HL-60/S4 treated with phorbol 12-myristate 13-acetate at 8.2 ng/mL for 4 days and 3 days (cell line): ENCODE data around the gene GRK5.

ENCODE experiments used
- in situ Hi-C: fragments of 300-500 bp; cut with MboI; formaldehyde crosslinking; loops from 2 replicates; pipeline ENCODE4 v1.15.0; 2022; ENCODE audit warnings: low sequenced_read_pairs

GRK5 gene

GRCh38 chr10:119197921-119198320 lies 9.4 kb upstream of the GRK5 start:
- in situ Hi-C loops = no loop called here

- in situ Hi-C loops = no loop called here
Measured at GRCh38 chr10:119198438-119198837, 8.9 kb upstream of the GRK5 start.

- in situ Hi-C loops = no loop called here
Measured at GRCh38 chr10:119199231-119199992, 8.0 kb upstream of the GRK5 start.

GRCh38 chr10:119201233-119201632 lies 6.1 kb upstream of the GRK5 start:
- in situ Hi-C loops = loop anchor here (25.0 kb wide), 1 partner anchor 211 kb away; no protein-coding TSS in a partner anchor

- in situ Hi-C loops = loop anchor here (25.0 kb wide), 1 partner anchor 209 kb away; no protein-coding TSS in a partner anchor
Measured at GRCh38 chr10:119203006-119203405, 4.4 kb upstream of the GRK5 start.

- in situ Hi-C loops = loop anchor here (25.0 kb wide), 1 partner anchor 206 kb away; no protein-coding TSS in a partner anchor
Measured at GRCh38 chr10:119205894-119206602, 1.3 kb upstream of the GRK5 start.

GRCh38 chr10:119206603-119207365 lies 587 bp upstream of the GRK5 start:
- in situ Hi-C loops = loop anchor here (25.0 kb wide), 1 partner anchor 206 kb away; no protein-coding TSS in a partner anchor

GRCh38 chr10:119207713-119208552 lies 562 bp downstream of the GRK5 start:
- in situ Hi-C loops = loop anchor here (25.0 kb wide), 1 partner anchor 204 kb away; no protein-coding TSS in a partner anchor

GRCh38 chr10:119208553-119208940 lies 1.2 kb downstream of the GRK5 start:
- in situ Hi-C loops = loop anchor here (25.0 kb wide), 1 partner anchor 204 kb away; no protein-coding TSS in a partner anchor

- in situ Hi-C loops = loop anchor here (25.0 kb wide), 1 partner anchor 203 kb away; no protein-coding TSS in a partner anchor
Measured at GRCh38 chr10:119209035-119209735, 1.8 kb downstream of the GRK5 start.

- in situ Hi-C loops = loop anchor here (25.0 kb wide), 1 partner anchor 202 kb away; no protein-coding TSS in a partner anchor
Measured at GRCh38 chr10:119209736-119210355, 2.5 kb downstream of the GRK5 start.

- in situ Hi-C loops = loop anchor here (25.0 kb wide), 1 partner anchor 202 kb away; no protein-coding TSS in a partner anchor
Measured at GRCh38 chr10:119210633-119211032, 3.3 kb downstream of the GRK5 start.

GRCh38 chr10:119211176-119211575 lies 3.8 kb downstream of the GRK5 start:
- in situ Hi-C loops = loop anchor here (25.0 kb wide), 1 partner anchor 201 kb away; no protein-coding TSS in a partner anchor

GRCh38 chr10:119211625-119212441 lies 4.5 kb downstream of the GRK5 start:
- in situ Hi-C loops = loop anchor here (25.0 kb wide), 1 partner anchor 200 kb away; no protein-coding TSS in a partner anchor

GRCh38 chr10:119215371-119215770 lies 8.0 kb downstream of the GRK5 start:
- in situ Hi-C loops = loop anchor here (25.0 kb wide), 1 partner anchor 197 kb away; no protein-coding TSS in a partner anchor

- in situ Hi-C loops = loop anchor here (25.0 kb wide), 1 partner anchor 196 kb away; no protein-coding TSS in a partner anchor
Measured at GRCh38 chr10:119216127-119216526, 8.8 kb downstream of the GRK5 start.

- in situ Hi-C loops = loop anchor here (25.0 kb wide), 1 partner anchor 195 kb away; no protein-coding TSS in a partner anchor
Measured at GRCh38 chr10:119217401-119217800, 10.0 kb downstream of the GRK5 start.
